Immature natural killer cell (primary cell): Measurements from ENCODE around the gene ANKRD44. TPM values are rescaled to one million over a fixed set of nuclear protein-coding genes. Genes with fewer than 3 reads are reported as not detected.

ENCODE experiments used
- DNase-seq, 3 donors: peaks; one replicate each; pipeline ENCODE4 v3.0.0; 2022; ENCODE audit warnings: mixed read lengths in 1 of 3
- H3K27ac Mint-ChIP-seq, 6 donors: one replicate each; pipeline ENCODE4 v1.8.0; 2020; ENCODE audit warnings: mixed read lengths in 6 of 6, mild to moderate bottlenecking in 5 of 6, inconsistent platforms in 4 of 6, moderate library complexity in 3 of 6
- H3K27me3 Mint-ChIP-seq, 3 donors: one replicate each; pipeline ENCODE4 v1.8.0; 2020 to 2021; ENCODE audit warnings: low read depth in 3 of 3, mild to moderate bottlenecking in 3 of 3, mixed read lengths in 3 of 3, moderate library complexity in 3 of 3, inconsistent platforms in 1 of 3
- H3K36me3 Mint-ChIP-seq, 3 donors: one replicate each; pipeline ENCODE4 v1.8.0; 2020; ENCODE audit warnings: mixed read lengths in 3 of 3, inconsistent platforms in 2 of 3, mild to moderate bottlenecking in 2 of 3
- H3K4me1 Mint-ChIP-seq, 2 donors: one replicate each; pipeline ENCODE4 v1.8.0; 2020; ENCODE audit warnings: inconsistent platforms in 2 of 2, mild to moderate bottlenecking in 2 of 2, mixed read lengths in 2 of 2, moderate library complexity in 1 of 2
- H3K4me3 Mint-ChIP-seq, 5 donors: one replicate each; pipeline ENCODE4 v1.8.0; 2020; ENCODE audit warnings: mild to moderate bottlenecking in 5 of 5, mixed read lengths in 5 of 5, inconsistent platforms in 3 of 5, moderate library complexity in 3 of 5
- H3K9me3 Mint-ChIP-seq, 6 donors: one replicate each; pipeline ENCODE4 v1.8.0; 2020; ENCODE audit warnings: mild to moderate bottlenecking in 6 of 6, mixed read lengths in 6 of 6, inconsistent platforms in 4 of 6, moderate library complexity in 3 of 6
- polyA plus RNA-seq, 3 donors: library from polyadenylated mRNA; unstranded; fragments of 300-500 nt; fragmentation: Illumina TruSeq; gene quantifications; one replicate each; pipeline ENCODE4 v1.2.3, GENCODE V29; 2021

ANKRD44 gene
- polyA plus RNA-seq, 3 donors from 2014 or later, result 58.0 to 125 (median 65.6) TPM

- peak overlapping the region; percentile 31 to 72 (median 52) for H3K4me3 Mint-ChIP-seq
- H3K4me1 Mint-ChIP-seq, result peaks cover 41 to 77% of the 10 kb centered on the region in 2 donors
- no peak for DNase-seq
- H3K9me3 Mint-ChIP-seq, result no peaks in the 10 kb centered on the region
- H3K36me3 Mint-ChIP-seq, result peaks cover 21 to 61% (median 43%) of the 10 kb centered on the region in 3 donors
- H3K27me3 Mint-ChIP-seq, result peaks cover 2 to 7% (median 6%) of the 10 kb centered on the region in 3 donors
- H3K27ac Mint-ChIP-seq, result peak overlapping the region; percentile 27 to 86 (median 54)
Observed at GRCh38 chr2:197121756-197122385, 188.7 kb downstream of the ANKRD44 start.

GRCh38 chr2:197121255-197121654 is 189.3 kb downstream of the ANKRD44 start:
- Mint-ChIP-seq H3K27ac (peak overlapping the region; percentile 27 to 86 (median 54)), H3K4me3 (peak overlapping the region; percentile 31 to 72 (median 52)), H3K4me1 (peaks cover 44 to 77% of the 10 kb centered on the region in 2 donors), H3K27me3 (peaks cover 2 to 7% (median 6%) of the 10 kb centered on the region in 3 donors), H3K36me3 (peaks cover 21 to 63% (median 49%) of the 10 kb centered on the region in 3 donors), H3K9me3 (no peaks in the 10 kb centered on the region)
- peak; percentile 26 to 54 (median 47) for DNase-seq

- no peak for DNase-seq
- H3K27ac Mint-ChIP-seq, result peak overlapping the region; percentile 25 to 67 (median 45)
- peaks cover 18 to 36% (median 30%) of the 10 kb centered on the region in 3 donors for H3K36me3 Mint-ChIP-seq
- no peaks in the 10 kb centered on the region for H3K9me3 Mint-ChIP-seq
- H3K27me3 Mint-ChIP-seq, result peaks cover 0 to 6% (median 5%) of the 10 kb centered on the region in 3 donors
- peaks cover 44 to 64% of the 10 kb centered on the region in 2 donors for H3K4me1 Mint-ChIP-seq
- no peak overlapping the region for H3K4me3 Mint-ChIP-seq
Observed at GRCh38 chr2:197116306-197116879, 194.2 kb downstream of the ANKRD44 start.

- Mint-ChIP-seq H3K9me3 (no peaks in the 10 kb centered on the region), H3K27me3 (peaks cover 0 to 6% (median 5%) of the 10 kb centered on the region in 3 donors), H3K36me3 (peaks cover 13 to 31% (median 25%) of the 10 kb centered on the region in 3 donors), H3K27ac (peak overlapping the region in 5 of 6 donors; percentile 25 to 87 (median 46)), H3K4me1 (peaks cover 34 to 58% of the 10 kb centered on the region in 2 donors), H3K4me3 (no peak overlapping the region)
- no peak for DNase-seq
Observed at GRCh38 chr2:197115325-197115724, 195.3 kb downstream of the ANKRD44 start.

GRCh38 chr2:197113275-197113711 is 197.3 kb downstream of the ANKRD44 start:
- Mint-ChIP-seq H3K27me3 (peaks cover 0 to 6% (median 3%) of the 10 kb centered on the region in 3 donors), H3K4me1 (peaks cover 28 to 41% of the 10 kb centered on the region in 2 donors), H3K9me3 (no peaks in the 10 kb centered on the region), H3K27ac (peak overlapping the region; percentile 69 to 87 (median 72)), H3K4me3 (no peak overlapping the region), H3K36me3 (peaks cover 4 to 18% (median 11%) of the 10 kb centered on the region in 3 donors)
- DNase-seq, result peak; percentile 17 to 40 (median 39)

GRCh38 chr2:197109326-197109725 is 201.3 kb downstream of the ANKRD44 start:
- Mint-ChIP-seq H3K27ac (peak overlapping the region in 1 of 6 donors; percentile 57), H3K4me3 (no peak overlapping the region), H3K27me3 (no peaks in the 10 kb centered on the region), H3K9me3 (no peaks in the 10 kb centered on the region), H3K4me1 (peaks cover 14 to 15% of the 10 kb centered on the region in 2 donors), H3K36me3 (peaks cover 0 to 9% (median 0%) of the 10 kb centered on the region in 3 donors)
- DNase-seq, result no peak

GRCh38 chr2:197108758-197109157 is 201.8 kb downstream of the ANKRD44 start:
- peak overlapping the region in 4 of 6 donors; percentile 33 to 74 (median 57) for H3K27ac Mint-ChIP-seq
- no peaks in the 10 kb centered on the region for H3K27me3 Mint-ChIP-seq
- peaks cover 0 to 10% (median 0%) of the 10 kb centered on the region in 3 donors for H3K36me3 Mint-ChIP-seq

GRCh38 chr2:197107291-197108269 is 203.0 kb downstream of the ANKRD44 start:
- H3K27me3 Mint-ChIP-seq, result no peaks in the 10 kb centered on the region
- H3K4me3 Mint-ChIP-seq, result no peak overlapping the region
- peak overlapping the region in 5 of 6 donors; percentile 45 to 76 (median 67) for H3K27ac Mint-ChIP-seq
- peaks cover 8 to 11% of the 10 kb centered on the region in 2 donors for H3K4me1 Mint-ChIP-seq
- DNase-seq, result no peak
- H3K36me3 Mint-ChIP-seq, result peaks cover 0 to 16% (median 0%) of the 10 kb centered on the region in 3 donors
- no peaks in the 10 kb centered on the region for H3K9me3 Mint-ChIP-seq

More at GRCh38 chr2:197108758-197109157, 201.8 kb downstream of the ANKRD44 start:
- H3K4me3 Mint-ChIP-seq, result no peak overlapping the region
- H3K9me3 Mint-ChIP-seq, result no peaks in the 10 kb centered on the region
- peaks cover 10 to 12% of the 10 kb centered on the region in 2 donors for H3K4me1 Mint-ChIP-seq
- no peak for DNase-seq

GRCh38 chr2:197103363-197103762 is 207.2 kb downstream of the ANKRD44 start:
- Mint-ChIP-seq H3K27ac (peak overlapping the region in 3 of 6 donors; percentile 17 to 66 (median 34)), H3K36me3 (peaks cover 10 to 34% (median 19%) of the 10 kb centered on the region in 3 donors), H3K4me1 (peaks cover 26 to 41% of the 10 kb centered on the region in 2 donors)

GRCh38 chr2:197102231-197102630 is 208.3 kb downstream of the ANKRD44 start:
- Mint-ChIP-seq H3K4me1 (peaks cover 23 to 41% of the 10 kb centered on the region in 2 donors), H3K27me3 (peaks cover 0 to 4% (median 3%) of the 10 kb centered on the region in 3 donors)

More at GRCh38 chr2:197103363-197103762, 207.2 kb downstream of the ANKRD44 start:
- Mint-ChIP-seq H3K4me3 (no peak overlapping the region), H3K27me3 (peaks cover 0 to 3% (median 0%) of the 10 kb centered on the region in 3 donors), H3K9me3 (no peaks in the 10 kb centered on the region)
- no peak for DNase-seq

GRCh38 chr2:197101519-197101918 is 209.1 kb downstream of the ANKRD44 start:
- Mint-ChIP-seq H3K9me3 (no peaks in the 10 kb centered on the region), H3K4me3 (peak overlapping the region in 1 of 5 donors; percentile 26), H3K27ac (peak overlapping the region in 3 of 6 donors; percentile 34 to 54 (median 46)), H3K4me1 (peaks cover 21 to 41% of the 10 kb centered on the region in 2 donors), H3K36me3 (peaks cover 10 to 43% (median 27%) of the 10 kb centered on the region in 3 donors), H3K27me3 (peaks cover 0 to 4% (median 3%) of the 10 kb centered on the region in 3 donors)
- DNase-seq, result no peak

More at GRCh38 chr2:197102231-197102630, 208.3 kb downstream of the ANKRD44 start:
- DNase-seq, result no peak
- Mint-ChIP-seq H3K36me3 (peaks cover 10 to 42% (median 27%) of the 10 kb centered on the region in 3 donors), H3K9me3 (no peaks in the 10 kb centered on the region), H3K4me3 (peak overlapping the region; percentile 1 to 36 (median 7)), H3K27ac (peak overlapping the region; percentile 14 to 77 (median 54))

GRCh38 chr2:197097578-197098366 is 212.8 kb downstream of the ANKRD44 start:
- Mint-ChIP-seq H3K4me3 (no peak overlapping the region), H3K9me3 (no peaks in the 10 kb centered on the region), H3K27ac (peak overlapping the region in 5 of 6 donors; percentile 6 to 58 (median 38)), H3K4me1 (peaks cover 19 to 39% of the 10 kb centered on the region in 2 donors), H3K27me3 (peaks cover 0 to 5% (median 4%) of the 10 kb centered on the region in 3 donors), H3K36me3 (peaks cover 10 to 42% (median 30%) of the 10 kb centered on the region in 3 donors)
- DNase-seq, result no peak
